ENCODE results near the gene SMARCA4.

Gene SMARCA4

GRCh38 chr19:11078893-11079292 lies 118.1 kb downstream of the SMARCA4 start:
- Histone ChIP-seq H4K20me1 (ENCODE audit: insufficient read depth, low read length, poor library complexity, severe bottlenecking) (no peaks in the 10 kb centered on the region), H3K36me3 (ENCODE audit: insufficient read depth, low read length) (no peaks in the 10 kb centered on the region), H3K4me1 (ENCODE audit: insufficient read depth, low read length, poor library complexity, severe bottlenecking) (no peaks in the 10 kb centered on the region), H3K27me3 (ENCODE audit: insufficient read depth, low read length, poor library complexity, severe bottlenecking) (no peaks in the 10 kb centered on the region), H3K4me2 (ENCODE audit: low read depth, low read length, poor library complexity, severe bottlenecking) (no peak overlapping the region), H2AFZ (ENCODE audit: low read length) (no peak overlapping the region), H3K4me3 (ENCODE audit: low read length, poor library complexity, severe bottlenecking) (no peak overlapping the region), H3F3A (ENCODE audit: low read depth) (no peaks in the 10 kb centered on the region), H3K9ac (ENCODE audit: low read depth, low read length, poor library complexity, severe bottlenecking) (no peak overlapping the region), H3K9me2 (replicated peaks; ENCODE audit: low read depth, low read length) (no peaks in the 10 kb centered on the region), H3K9me3 (ENCODE audit: insufficient read depth, low read depth, low read length) (no peaks in the 10 kb centered on the region), H3K79me2 (ENCODE audit: insufficient read depth, low read length) (no peaks in the 10 kb centered on the region)
- TF ChIP-seq CTCF (conservative IDR thresholded peaks at IDR 0.05; ENCODE audit: low read length) (no peak), EZH2phosphoT487 (IDR thresholded peaks at IDR 0.05; ENCODE audit: borderline replicate concordance) (no peak)

- no peaks in the 10 kb centered on the region for H3K36me3 ChIP-seq (ENCODE audit: insufficient read depth, low read length)
- no peaks in the 10 kb centered on the region for H3K4me1 ChIP-seq (ENCODE audit: insufficient read depth, low read length, poor library complexity, severe bottlenecking)
- H2AFZ ChIP-seq (ENCODE audit: low read length) = no peak overlapping the region
- no peaks in the 10 kb centered on the region for H4K20me1 ChIP-seq (ENCODE audit: insufficient read depth, low read length, poor library complexity, severe bottlenecking)
- no peaks in the 10 kb centered on the region for H3K9me3 ChIP-seq (ENCODE audit: insufficient read depth, low read depth, low read length)
- H3K9me2 ChIP-seq (replicated peaks; ENCODE audit: low read depth, low read length) = no peaks in the 10 kb centered on the region
- H3F3A ChIP-seq (ENCODE audit: low read depth) = no peaks in the 10 kb centered on the region
- no peak overlapping the region for H3K4me3 ChIP-seq (ENCODE audit: low read length, poor library complexity, severe bottlenecking)
- H3K9ac ChIP-seq (ENCODE audit: low read depth, low read length, poor library complexity, severe bottlenecking) = no peak overlapping the region
- no peaks in the 10 kb centered on the region for H3K27me3 ChIP-seq (ENCODE audit: insufficient read depth, low read length, poor library complexity, severe bottlenecking)
- H3K79me2 ChIP-seq (ENCODE audit: insufficient read depth, low read length) = no peaks in the 10 kb centered on the region
- H3K4me2 ChIP-seq (ENCODE audit: low read depth, low read length, poor library complexity, severe bottlenecking) = no peak overlapping the region
- TF ChIP-seq CTCF (conservative IDR thresholded peaks at IDR 0.05; ENCODE audit: low read length) (no peak), EZH2phosphoT487 (IDR thresholded peaks at IDR 0.05; ENCODE audit: borderline replicate concordance) (no peak)
Observed at GRCh38 chr19:11079999-11080398, 119.2 kb downstream of the SMARCA4 start.

GRCh38 chr19:11087870-11088505 lies 127.2 kb downstream of the SMARCA4 start:
- H3K9me2 ChIP-seq (replicated peaks; ENCODE audit: low read depth, low read length) = no peaks in the 10 kb centered on the region
- peaks cover 44% of the 10 kb centered on the region for H3K79me2 ChIP-seq (ENCODE audit: insufficient read depth, low read length)
- peaks cover 7% of the 10 kb centered on the region; the same call in 1 of the 2 replicates for H3K36me3 ChIP-seq (ENCODE audit: insufficient read depth, low read length)
- peak overlapping the region; percentile 84 for H3K4me2 ChIP-seq (ENCODE audit: low read depth, low read length, poor library complexity, severe bottlenecking)
- H3K9me3 ChIP-seq (ENCODE audit: insufficient read depth, low read depth, low read length) = no peaks in the 10 kb centered on the region
- no peak for TF ChIP-seq CTCF (conservative IDR thresholded peaks at IDR 0.05; ENCODE audit: low read length)
- TF ChIP-seq EZH2phosphoT487 (IDR thresholded peaks at IDR 0.05; ENCODE audit: borderline replicate concordance) = no peak
- H3K4me1 ChIP-seq (ENCODE audit: insufficient read depth, low read length, poor library complexity, severe bottlenecking) = peaks cover 27% of the 10 kb centered on the region
- peaks cover 11% of the 10 kb centered on the region for H3K27me3 ChIP-seq (ENCODE audit: insufficient read depth, low read length, poor library complexity, severe bottlenecking)
- no peak overlapping the region for H3K4me3 ChIP-seq (ENCODE audit: low read length, poor library complexity, severe bottlenecking)
- peaks cover 25% of the 10 kb centered on the region for H4K20me1 ChIP-seq (ENCODE audit: insufficient read depth, low read length, poor library complexity, severe bottlenecking)
- peak overlapping the region; percentile 98 for H3K9ac ChIP-seq (ENCODE audit: low read depth, low read length, poor library complexity, severe bottlenecking)
- no peaks in the 10 kb centered on the region for H3F3A ChIP-seq (ENCODE audit: low read depth)
- no peak overlapping the region for H2AFZ ChIP-seq (ENCODE audit: low read length)

Data from Loucy (cell line).